Measurements from ENCODE around the gene BAZ1B.
"Not testable (repeated sequence)": the region's sequence is repeated elsewhere in the genome, so short reads cannot be mapped to it uniquely, and the experiment has no call there.

The BAZ1B gene

GRCh38 chr7:73418113-73418703, 103.9 kb downstream of the BAZ1B start:
- no peak for DNase-seq (ENCODE audit: low read depth)
- H3K4me3 ChIP-seq (ENCODE audit: control insufficient read depth, low read depth, low read length), result no peak overlapping the region
- TF ChIP-seq CTCF (IDR thresholded peaks at IDR 0.05; ENCODE audit: control insufficient read depth, insufficient read depth, low read depth, low read length, missing control alignments), result no peak

- not testable (repeated sequence) for H3K4me3 ChIP-seq (ENCODE audit: control insufficient read depth, low read depth, low read length); DNase-seq (ENCODE audit: low read depth)
Measured at GRCh38 chr7:73410541-73411131, 111.5 kb downstream of the BAZ1B start.

GRCh38 chr7:73404860-73405259, 117.2 kb downstream of the BAZ1B start:
- DNase-seq (ENCODE audit: low read depth); H3K4me3 ChIP-seq (ENCODE audit: control insufficient read depth, low read depth, low read length): not testable (repeated sequence)

- DNase-seq (ENCODE audit: low read depth), result peak; percentile 4
- H3K4me3 ChIP-seq (ENCODE audit: control insufficient read depth, low read depth, low read length), result not testable (repeated sequence)
Measured at GRCh38 chr7:73399185-73400050, 122.7 kb downstream of the BAZ1B start.

- no peak overlapping the region for H3K4me3 ChIP-seq (ENCODE audit: control insufficient read depth, low read depth, low read length)
- no peak for TF ChIP-seq CTCF (IDR thresholded peaks at IDR 0.05; ENCODE audit: control insufficient read depth, insufficient read depth, low read depth, low read length, missing control alignments)
- DNase-seq (ENCODE audit: low read depth), result no peak
Measured at GRCh38 chr7:73397521-73398281, 124.4 kb downstream of the BAZ1B start.

GRCh38 chr7:73395538-73396503, 126.3 kb downstream of the BAZ1B start:
- H3K4me3 ChIP-seq (ENCODE audit: control insufficient read depth, low read depth, low read length), result no peak overlapping the region
- TF ChIP-seq CTCF (IDR thresholded peaks at IDR 0.05; ENCODE audit: control insufficient read depth, insufficient read depth, low read depth, low read length, missing control alignments), result no peak
- DNase-seq (ENCODE audit: low read depth), result no peak

GRCh38 chr7:73394422-73394821, 127.7 kb downstream of the BAZ1B start:
- TF ChIP-seq CTCF (IDR thresholded peaks at IDR 0.05; ENCODE audit: control insufficient read depth, insufficient read depth, low read depth, low read length, missing control alignments), result no peak
- H3K4me3 ChIP-seq (ENCODE audit: control insufficient read depth, low read depth, low read length), result no peak overlapping the region
- DNase-seq (ENCODE audit: low read depth), result no peak

All from AG09309 (cell line).